GM12801 (cell line): ENCODE measurements around the gene MTMR3.

Source experiments
- TF ChIP-seq, protein P1 (sequence below): IDR thresholded peaks from one replicate; pipeline ENCODE4 v1.5.1; 2011; ENCODE audit warnings: control low read depth; ENCODE audit not compliant: insufficient read length; ENCODE audit errors: extremely low read depth

MTMR3 gene

DNA sequence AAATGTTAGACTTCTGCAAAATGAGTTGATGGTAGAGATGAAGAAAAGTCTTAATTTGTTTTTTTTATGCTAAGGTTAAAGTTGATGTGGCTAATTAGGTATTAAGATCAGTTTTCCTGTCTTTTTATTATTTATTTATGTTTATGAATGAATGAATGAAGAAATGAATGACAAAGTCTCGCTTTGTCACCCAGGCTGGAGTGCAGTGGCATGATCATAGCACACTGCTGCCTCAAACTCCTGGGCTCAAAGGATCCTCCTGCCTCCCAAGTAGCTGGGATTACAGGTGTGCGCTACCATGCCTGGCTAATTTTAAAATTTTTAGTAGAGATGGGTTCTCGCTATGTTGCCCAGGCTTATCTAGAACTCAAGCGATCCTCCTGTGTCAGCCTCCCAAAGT lies 29.2 kb downstream of the MTMR3 start:
- TF ChIP-seq, protein P1, sequence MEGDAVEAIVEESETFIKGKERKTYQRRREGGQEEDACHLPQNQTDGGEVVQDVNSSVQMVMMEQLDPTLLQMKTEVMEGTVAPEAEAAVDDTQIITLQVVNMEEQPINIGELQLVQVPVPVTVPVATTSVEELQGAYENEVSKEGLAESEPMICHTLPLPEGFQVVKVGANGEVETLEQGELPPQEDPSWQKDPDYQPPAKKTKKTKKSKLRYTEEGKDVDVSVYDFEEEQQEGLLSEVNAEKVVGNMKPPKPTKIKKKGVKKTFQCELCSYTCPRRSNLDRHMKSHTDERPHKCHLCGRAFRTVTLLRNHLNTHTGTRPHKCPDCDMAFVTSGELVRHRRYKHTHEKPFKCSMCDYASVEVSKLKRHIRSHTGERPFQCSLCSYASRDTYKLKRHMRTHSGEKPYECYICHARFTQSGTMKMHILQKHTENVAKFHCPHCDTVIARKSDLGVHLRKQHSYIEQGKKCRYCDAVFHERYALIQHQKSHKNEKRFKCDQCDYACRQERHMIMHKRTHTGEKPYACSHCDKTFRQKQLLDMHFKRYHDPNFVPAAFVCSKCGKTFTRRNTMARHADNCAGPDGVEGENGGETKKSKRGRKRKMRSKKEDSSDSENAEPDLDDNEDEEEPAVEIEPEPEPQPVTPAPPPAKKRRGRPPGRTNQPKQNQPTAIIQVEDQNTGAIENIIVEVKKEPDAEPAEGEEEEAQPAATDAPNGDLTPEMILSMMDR, result no peak

DNA sequence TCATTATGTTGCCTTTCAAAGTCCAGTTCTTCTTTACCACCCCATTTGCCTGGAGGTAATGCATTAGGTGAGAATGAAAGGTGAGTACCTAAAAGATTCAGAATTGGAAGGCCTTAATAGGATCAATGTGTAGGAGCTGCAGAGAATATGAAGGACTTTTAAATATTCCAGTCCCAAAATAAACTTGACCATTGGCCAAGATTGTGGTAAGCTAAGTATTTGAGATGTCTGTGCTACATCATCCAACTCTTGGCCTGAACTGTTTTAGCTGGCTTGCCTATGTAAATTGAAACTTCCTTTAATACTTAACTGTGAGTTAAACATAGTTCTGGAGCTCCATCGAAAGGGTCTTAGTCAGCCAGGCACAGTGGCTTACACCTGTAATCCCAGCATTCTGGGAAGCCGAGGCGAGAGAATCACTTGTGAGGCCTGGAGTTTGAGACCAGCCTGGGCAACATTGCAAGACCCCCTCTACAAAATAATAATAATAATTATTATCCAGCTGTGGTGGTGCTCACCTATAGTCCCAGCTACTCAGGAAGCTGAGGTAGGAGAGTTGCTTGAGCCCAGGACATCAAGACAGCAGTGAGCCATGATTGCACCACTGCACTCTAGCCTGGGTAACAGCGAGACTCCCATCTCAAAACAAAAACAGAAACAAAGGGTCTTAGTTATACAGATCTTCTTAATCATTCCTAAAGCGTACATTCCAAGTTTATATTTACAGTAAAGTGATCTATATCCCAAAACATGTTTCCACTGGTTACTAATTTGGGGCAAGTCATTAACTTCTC lies 29.8 kb downstream of the MTMR3 start:
- TF ChIP-seq, protein P1, result no peak

DNA sequence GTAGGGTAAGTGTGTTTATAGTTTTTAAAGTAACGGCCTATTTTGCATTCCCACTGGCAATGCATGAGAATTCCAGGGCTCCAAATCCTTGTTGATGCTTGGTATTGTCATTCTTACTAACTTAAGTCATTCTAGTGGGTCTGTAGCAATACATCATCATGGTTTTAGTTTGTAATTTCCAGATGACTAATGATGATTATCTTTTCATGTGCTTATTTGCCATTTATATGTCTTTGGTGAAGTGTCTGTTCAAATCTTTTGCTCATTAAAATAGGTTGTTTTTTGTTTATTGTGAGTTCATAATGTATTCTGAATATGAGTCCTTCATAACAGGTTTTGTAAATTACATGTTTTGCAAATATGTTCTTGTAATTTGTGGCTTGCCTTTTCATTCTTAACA lies 31.2 kb downstream of the MTMR3 start:
- TF ChIP-seq, protein P1, result no peak

DNA sequence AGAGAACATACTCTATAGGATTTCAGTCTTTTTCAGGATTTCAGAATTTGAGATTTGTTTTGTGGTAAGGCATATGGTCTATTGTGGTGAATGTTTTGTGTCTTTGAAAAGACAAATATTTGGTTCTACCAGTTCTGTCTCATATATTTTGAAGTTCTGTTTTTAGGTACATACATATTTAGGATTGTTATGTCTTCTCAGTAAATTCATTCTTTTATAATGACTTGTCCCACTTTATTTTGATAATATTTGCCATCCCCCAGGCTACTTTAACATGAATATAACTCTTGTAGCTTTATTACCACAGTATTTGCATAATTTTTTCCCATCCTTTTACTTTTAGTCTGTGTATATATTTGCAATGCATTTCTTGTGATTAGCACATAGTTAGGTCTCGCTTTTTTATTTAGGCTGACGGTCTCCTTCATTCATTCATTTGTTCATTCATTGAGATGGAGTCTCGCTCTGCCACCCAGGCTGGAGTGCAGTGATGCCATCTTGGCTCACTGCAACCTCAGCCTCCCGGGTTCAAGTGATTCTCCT lies 32.1 kb downstream of the MTMR3 start:
- TF ChIP-seq, protein P1, result no peak

DNA sequence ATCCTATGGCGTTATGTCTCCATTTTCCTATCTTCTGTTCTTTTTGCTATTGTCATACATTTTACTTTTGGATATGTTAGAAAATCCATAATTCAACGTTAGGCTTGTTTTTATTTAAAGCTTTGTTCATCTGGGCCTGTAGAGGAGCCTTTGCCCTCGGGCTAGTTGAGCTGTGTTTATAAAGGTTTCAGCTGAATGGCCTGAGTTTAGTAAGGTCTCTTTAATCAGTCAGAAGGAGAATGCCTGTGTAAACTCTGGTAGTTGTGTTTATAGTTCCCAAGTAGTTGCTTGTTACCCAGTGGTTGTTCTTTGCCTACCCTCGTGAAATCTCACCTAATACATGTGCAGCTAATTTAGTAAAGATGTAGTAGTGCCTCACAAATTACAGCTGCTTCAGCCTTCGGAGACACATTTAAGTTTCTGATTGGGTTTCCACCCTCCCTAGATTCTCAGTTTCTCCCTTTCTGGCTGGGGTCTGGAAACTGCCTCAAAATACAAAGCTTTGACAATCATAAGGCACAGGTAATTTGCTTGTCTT lies 33.1 kb downstream of the MTMR3 start:
- TF ChIP-seq, protein P1, result no peak

DNA sequence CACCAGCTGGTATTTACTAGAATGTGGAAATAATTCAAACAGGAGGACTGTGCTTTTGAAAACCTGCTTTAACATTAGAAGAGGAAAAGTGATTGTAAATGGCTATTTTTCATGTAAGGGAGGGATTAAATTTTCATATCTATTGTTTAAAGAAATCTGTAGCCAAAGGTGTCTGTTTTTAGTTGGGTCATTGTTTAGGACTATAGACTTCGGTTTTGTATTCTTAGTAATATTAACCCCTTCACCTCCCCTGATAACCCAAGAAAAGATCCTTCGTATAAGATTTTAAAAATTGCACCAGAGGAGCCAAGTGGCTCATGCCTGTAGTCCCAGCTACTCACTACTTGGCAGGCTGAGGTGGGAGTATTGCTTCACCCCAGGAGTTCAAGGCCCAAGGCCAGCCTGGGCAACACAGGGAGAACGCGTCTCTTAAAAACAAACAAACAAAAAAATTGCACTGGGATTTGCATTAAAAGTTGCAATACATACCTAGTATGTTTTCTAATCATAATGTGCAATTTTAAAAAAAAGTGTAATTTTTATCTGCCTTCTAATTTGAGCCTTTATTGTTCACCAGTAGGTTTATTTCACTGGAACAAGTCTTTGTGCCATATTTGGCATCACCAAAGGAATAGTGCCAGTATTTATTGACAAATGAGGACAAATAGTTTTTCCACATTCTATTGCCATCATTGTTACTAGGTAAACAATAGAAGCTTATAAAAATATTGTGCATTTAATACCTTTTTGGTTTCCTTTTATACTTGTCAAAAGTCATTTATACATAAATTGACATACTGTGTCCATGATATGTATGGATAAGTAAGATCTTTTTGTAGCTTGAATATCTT lies 34.3 kb downstream of the MTMR3 start:
- TF ChIP-seq, protein P1, result no peak

DNA sequence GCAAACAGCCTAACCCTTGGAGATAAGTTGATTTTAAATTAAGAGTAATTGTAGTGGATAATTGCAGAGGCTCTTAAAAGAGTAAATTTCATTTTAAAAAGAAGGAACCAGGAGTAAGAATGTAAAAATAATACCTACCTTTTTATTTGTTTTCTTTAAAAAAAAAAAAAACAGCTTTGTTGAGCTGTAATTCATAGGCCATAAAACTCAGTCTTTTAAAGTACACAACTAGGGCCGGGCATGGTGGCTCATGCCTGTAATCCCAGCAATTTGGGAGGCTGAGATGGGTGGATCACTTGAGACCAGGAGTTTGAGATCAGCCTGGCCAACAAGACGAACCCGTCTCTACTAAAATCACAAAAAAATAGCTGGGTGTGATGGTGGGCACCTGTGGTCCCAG lies 42.4 kb downstream of the MTMR3 start:
- TF ChIP-seq, protein P1, result no peak
